Measurements from ENCODE around the gene MED26. TPM values are rescaled to one million over a fixed set of nuclear protein-coding genes. Genes with fewer than 3 reads are reported as not detected.

The MED26 gene
- total RNA-seq, 1 experiment from 2014 or later = 11.4 TPM

- no peak overlapping the region for H2BK20ac ChIP-seq (ENCODE audit: low read depth, low read length, poor library complexity, severe bottlenecking)
- H3K9me3 Mint-ChIP-seq = no peaks in the 10 kb centered on the region
- H3K4ac ChIP-seq (ENCODE audit: low read depth, low read length) = no peak overlapping the region
- H4K8ac ChIP-seq (replicated peaks; ENCODE audit: insufficient read length, low read depth, low read length) = no peak overlapping the region
- H3K23me2 ChIP-seq (ENCODE audit: insufficient read length, low read depth, low read length, poor library complexity, severe bottlenecking) = no peaks in the 10 kb centered on the region
- no peaks in the 10 kb centered on the region for H3K4me1 ChIP-seq (ENCODE audit: insufficient read depth, low read length)
- no peak overlapping the region; a peak in 1 of 5 replicates for H3K4me3 Mint-ChIP-seq
- H3K18ac ChIP-seq (ENCODE audit: insufficient read length, low read depth, low read length) = no peak overlapping the region
- no peaks in the 10 kb centered on the region for H3K79me2 ChIP-seq (ENCODE audit: insufficient read depth, low read length)
- peak overlapping the region in 2 of 3 experiments; percentile 14 to 92; a peak in 4 of 7 replicates for H3K27ac Mint-ChIP-seq
- H3T11ph ChIP-seq (ENCODE audit: low read length) = no peak overlapping the region
- no peaks in the 10 kb centered on the region for H3K27me3 Mint-ChIP-seq (ENCODE audit: low read depth)
- no peaks in the 10 kb centered on the region for H3K9me3 ChIP-seq (ENCODE audit: control insufficient read depth, low read depth, low read length)
- no peak overlapping the region for H3K14ac ChIP-seq (ENCODE audit: insufficient read depth, low read length)
- no peak overlapping the region for H3K4me2 ChIP-seq (ENCODE audit: insufficient read depth, insufficient read length, low read length)
- no peak overlapping the region for H3K27ac ChIP-seq (ENCODE audit: insufficient read length, low read depth, low read length)
- peaks cover 0 to 1% (median 1%) of the 10 kb centered on the region in 3 experiments; a peak in 3 of 7 replicates for H3K36me3 Mint-ChIP-seq (ENCODE audit: insufficient read depth in 1 of 3, low read depth in 3 of 3)
- H4K20me1 ChIP-seq (ENCODE audit: control insufficient read depth, insufficient read depth, insufficient read length) = no peaks in the 10 kb centered on the region
- no CpG with 5 or more reads among the region's 12 CpGs for WGBS (ENCODE audit: extremely low coverage, insufficient read length, low lambda C conversion rate)
- no peak overlapping the region for H4K91ac ChIP-seq (ENCODE audit: insufficient read length, low read depth, low read length)
- H3K27me3 ChIP-seq (ENCODE audit: insufficient read depth, low read length) = no peaks in the 10 kb centered on the region
- no peak overlapping the region for H2BK120ac ChIP-seq (ENCODE audit: low read depth, low read length, poor library complexity, severe bottlenecking)
- H2AK5ac ChIP-seq (ENCODE audit: insufficient read length, low read length) = no peak overlapping the region
- TF ChIP-seq CTCF (conservative IDR thresholded peaks at IDR 0.05) = no peak
- H2BK12ac ChIP-seq (ENCODE audit: insufficient read length, low read depth, low read length) = no peak overlapping the region
- no peak overlapping the region for H2BK15ac ChIP-seq (ENCODE audit: low read depth, low read length)
- no peak overlapping the region for H2AFZ ChIP-seq (ENCODE audit: low read length)
- H2BK5ac ChIP-seq (ENCODE audit: insufficient read length, low read length) = no peak overlapping the region
- H4K5ac ChIP-seq (ENCODE audit: insufficient read length, low read depth, low read length) = no peak overlapping the region
- no peak overlapping the region for H3K9ac ChIP-seq (ENCODE audit: extremely low read depth, insufficient read length, low read length)
- H3K56ac ChIP-seq (ENCODE audit: insufficient read length, low read depth, low read length) = no peak overlapping the region
- H3K79me1 ChIP-seq (ENCODE audit: insufficient read depth, low read depth, low read length, poor library complexity, severe bottlenecking) = no peaks in the 10 kb centered on the region
- H3K4me1 Mint-ChIP-seq = peaks cover 5 to 7% of the 10 kb centered on the region in 2 experiments; a peak in 2 of 4 replicates
- DNase-seq = no peak
- no peak overlapping the region for H3K23ac ChIP-seq (ENCODE audit: insufficient read length, low read depth, low read length)
Measured at GRCh38 chr19:16671652-16672274, 43.8 kb upstream of the MED26 start.
